Measurements from ENCODE around the gene CUEDC1. TPM values are rescaled to one million over a fixed set of nuclear protein-coding genes. Genes with fewer than 3 reads are reported as not detected.

The CUEDC1 gene
- total and polyA plus RNA-seq, 2 of the 13 experiments (the other 11 are each of a cell fraction or from before 2014, with no cell fraction given) = 7.4 to 12.9 TPM

DNA sequence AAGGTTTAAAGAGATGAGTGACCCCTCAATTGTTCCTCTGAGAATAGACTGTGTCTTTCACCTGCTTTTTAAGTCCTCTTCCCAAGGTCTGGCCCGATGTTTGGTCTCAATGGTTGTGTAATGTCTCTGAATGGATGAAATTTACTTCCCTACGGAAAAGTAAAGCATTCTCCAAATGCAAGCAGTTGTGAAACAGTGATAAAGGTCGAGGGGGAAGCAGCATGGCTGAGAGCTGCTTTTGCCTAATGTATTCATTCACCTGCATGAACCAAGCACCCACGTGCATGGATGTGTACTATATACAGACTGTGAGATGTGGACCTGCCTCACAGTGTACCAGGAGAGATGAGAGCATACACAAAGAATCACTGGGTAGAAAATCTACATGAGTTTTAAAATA lies 116.8 kb downstream of the CUEDC1 start (continued):
- TF ChIP-seq, protein P1, sequence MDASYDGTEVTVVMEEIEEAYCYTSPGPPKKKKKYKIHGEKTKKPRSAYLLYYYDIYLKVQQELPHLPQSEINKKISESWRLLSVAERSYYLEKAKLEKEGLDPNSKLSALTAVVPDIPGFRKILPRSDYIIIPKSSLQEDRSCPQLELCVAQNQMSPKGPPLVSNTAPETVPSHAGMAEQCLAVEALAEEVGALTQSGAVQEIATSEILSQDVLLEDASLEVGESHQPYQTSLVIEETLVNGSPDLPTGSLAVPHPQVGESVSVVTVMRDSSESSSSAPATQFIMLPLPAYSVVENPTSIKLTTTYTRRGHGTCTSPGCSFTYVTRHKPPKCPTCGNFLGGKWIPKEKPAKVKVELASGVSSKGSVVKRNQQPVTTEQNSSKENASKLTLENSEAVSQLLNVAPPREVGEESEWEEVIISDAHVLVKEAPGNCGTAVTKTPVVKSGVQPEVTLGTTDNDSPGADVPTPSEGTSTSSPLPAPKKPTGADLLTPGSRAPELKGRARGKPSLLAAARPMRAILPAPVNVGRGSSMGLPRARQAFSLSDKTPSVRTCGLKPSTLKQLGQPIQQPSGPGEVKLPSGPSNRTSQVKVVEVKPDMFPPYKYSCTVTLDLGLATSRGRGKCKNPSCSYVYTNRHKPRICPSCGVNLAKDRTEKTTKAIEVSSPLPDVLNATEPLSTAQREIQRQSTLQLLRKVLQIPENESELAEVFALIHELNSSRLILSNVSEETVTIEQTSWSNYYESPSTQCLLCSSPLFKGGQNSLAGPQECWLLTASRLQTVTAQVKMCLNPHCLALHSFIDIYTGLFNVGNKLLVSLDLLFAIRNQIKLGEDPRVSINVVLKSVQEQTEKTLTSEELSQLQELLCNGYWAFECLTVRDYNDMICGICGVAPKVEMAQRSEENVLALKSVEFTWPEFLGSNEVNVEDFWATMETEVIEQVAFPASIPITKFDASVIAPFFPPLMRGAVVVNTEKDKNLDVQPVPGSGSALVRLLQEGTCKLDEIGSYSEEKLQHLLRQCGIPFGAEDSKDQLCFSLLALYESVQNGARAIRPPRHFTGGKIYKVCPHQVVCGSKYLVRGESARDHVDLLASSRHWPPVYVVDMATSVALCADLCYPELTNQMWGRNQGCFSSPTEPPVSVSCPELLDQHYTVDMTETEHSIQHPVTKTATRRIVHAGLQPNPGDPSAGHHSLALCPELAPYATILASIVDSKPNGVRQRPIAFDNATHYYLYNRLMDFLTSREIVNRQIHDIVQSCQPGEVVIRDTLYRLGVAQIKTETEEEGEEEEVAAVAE (CRISPR knock-in tag; IDR thresholded peaks at IDR 0.05; ENCODE audit: borderline replicate concordance) = peak; percentile 56; the same call in 1 of the 2 replicates
- TF ChIP-seq ZBTB38 (CRISPR knock-in tag; IDR thresholded peaks at IDR 0.05) (no peak), ZNF572 (CRISPR knock-in tag; IDR thresholded peaks at IDR 0.05) (no peak), ZNF30 (CRISPR knock-in tag; IDR thresholded peaks at IDR 0.05) (no peak), KDM3A (CRISPR knock-in tag; IDR thresholded peaks at IDR 0.05; ENCODE audit: low read depth) (no peak), ZFP62 (CRISPR knock-in tag; IDR thresholded peaks at IDR 0.05) (no peak), ZNF670 (CRISPR knock-in tag; IDR thresholded peaks at IDR 0.05; ENCODE audit: borderline replicate concordance) (no peak), TBX2 (CRISPR knock-in tag; IDR thresholded peaks at IDR 0.05; ENCODE audit: borderline replicate concordance) (peak; percentile 82), ZNF337 (CRISPR knock-in tag; IDR thresholded peaks at IDR 0.05; ENCODE audit: borderline replicate concordance, low read depth) (no peak), NR1H2 (CRISPR knock-in tag; IDR thresholded peaks at IDR 0.05; ENCODE audit: borderline replicate concordance, low read depth) (no peak), FOXC1 (CRISPR knock-in tag; IDR thresholded peaks at IDR 0.05; ENCODE audit: borderline replicate concordance) (no peak), PHF5A (CRISPR knock-in tag; IDR thresholded peaks at IDR 0.05; ENCODE audit: low read depth, unreplicated experiment) (no peak), SMC3 (IDR thresholded peaks at IDR 0.05; ENCODE audit: low read length) (peak; percentile 45; the same call in 1 of the 2 replicates), RCOR2 (CRISPR knock-in tag; IDR thresholded peaks at IDR 0.05) (peak; percentile 96), MIER2 (CRISPR knock-in tag; IDR thresholded peaks at IDR 0.05) (peak; percentile 81)
- TF ChIP-seq, protein P2, sequence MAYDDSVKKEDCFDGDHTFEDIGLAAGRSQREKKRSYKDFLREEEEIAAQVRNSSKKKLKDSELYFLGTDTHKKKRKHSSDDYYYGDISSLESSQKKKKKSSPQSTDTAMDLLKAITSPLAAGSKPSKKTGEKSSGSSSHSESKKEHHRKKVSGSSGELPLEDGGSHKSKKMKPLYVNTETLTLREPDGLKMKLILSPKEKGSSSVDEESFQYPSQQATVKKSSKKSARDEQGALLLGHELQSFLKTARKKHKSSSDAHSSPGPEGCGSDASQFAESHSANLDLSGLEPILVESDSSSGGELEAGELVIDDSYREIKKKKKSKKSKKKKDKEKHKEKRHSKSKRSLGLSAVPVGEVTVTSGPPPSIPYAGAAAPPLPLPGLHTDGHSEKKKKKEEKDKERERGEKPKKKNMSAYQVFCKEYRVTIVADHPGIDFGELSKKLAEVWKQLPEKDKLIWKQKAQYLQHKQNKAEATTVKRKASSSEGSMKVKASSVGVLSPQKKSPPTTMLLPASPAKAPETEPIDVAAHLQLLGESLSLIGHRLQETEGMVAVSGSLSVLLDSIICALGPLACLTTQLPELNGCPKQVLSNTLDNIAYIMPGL (CRISPR knock-in tag; IDR thresholded peaks at IDR 0.05; ENCODE audit: borderline replicate concordance in 1 of 2, low read depth in 1 of 2) = peak in 1 of 2 experiments; percentile 47; a peak in 1 of 4 replicates
- TF ChIP-seq, protein P3, sequence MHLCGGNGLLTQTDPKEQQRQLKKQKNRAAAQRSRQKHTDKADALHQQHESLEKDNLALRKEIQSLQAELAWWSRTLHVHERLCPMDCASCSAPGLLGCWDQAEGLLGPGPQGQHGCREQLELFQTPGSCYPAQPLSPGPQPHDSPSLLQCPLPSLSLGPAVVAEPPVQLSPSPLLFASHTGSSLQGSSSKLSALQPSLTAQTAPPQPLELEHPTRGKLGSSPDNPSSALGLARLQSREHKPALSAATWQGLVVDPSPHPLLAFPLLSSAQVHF (CRISPR knock-in tag; IDR thresholded peaks at IDR 0.05) = no peak
- TF ChIP-seq, protein P4, sequence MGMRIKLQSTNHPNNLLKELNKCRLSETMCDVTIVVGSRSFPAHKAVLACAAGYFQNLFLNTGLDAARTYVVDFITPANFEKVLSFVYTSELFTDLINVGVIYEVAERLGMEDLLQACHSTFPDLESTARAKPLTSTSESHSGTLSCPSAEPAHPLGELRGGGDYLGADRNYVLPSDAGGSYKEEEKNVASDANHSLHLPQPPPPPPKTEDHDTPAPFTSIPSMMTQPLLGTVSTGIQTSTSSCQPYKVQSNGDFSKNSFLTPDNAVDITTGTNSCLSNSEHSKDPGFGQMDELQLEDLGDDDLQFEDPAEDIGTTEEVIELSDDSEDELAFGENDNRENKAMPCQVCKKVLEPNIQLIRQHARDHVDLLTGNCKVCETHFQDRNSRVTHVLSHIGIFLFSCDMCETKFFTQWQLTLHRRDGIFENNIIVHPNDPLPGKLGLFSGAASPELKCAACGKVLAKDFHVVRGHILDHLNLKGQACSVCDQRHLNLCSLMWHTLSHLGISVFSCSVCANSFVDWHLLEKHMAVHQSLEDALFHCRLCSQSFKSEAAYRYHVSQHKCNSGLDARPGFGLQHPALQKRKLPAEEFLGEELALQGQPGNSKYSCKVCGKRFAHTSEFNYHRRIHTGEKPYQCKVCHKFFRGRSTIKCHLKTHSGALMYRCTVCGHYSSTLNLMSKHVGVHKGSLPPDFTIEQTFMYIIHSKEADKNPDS (CRISPR knock-in tag; IDR thresholded peaks at IDR 0.05) = 0 out of 2 replicates have a peak, but pooled peaks have one; percentile 44
- TF ChIP-seq, protein P5, sequence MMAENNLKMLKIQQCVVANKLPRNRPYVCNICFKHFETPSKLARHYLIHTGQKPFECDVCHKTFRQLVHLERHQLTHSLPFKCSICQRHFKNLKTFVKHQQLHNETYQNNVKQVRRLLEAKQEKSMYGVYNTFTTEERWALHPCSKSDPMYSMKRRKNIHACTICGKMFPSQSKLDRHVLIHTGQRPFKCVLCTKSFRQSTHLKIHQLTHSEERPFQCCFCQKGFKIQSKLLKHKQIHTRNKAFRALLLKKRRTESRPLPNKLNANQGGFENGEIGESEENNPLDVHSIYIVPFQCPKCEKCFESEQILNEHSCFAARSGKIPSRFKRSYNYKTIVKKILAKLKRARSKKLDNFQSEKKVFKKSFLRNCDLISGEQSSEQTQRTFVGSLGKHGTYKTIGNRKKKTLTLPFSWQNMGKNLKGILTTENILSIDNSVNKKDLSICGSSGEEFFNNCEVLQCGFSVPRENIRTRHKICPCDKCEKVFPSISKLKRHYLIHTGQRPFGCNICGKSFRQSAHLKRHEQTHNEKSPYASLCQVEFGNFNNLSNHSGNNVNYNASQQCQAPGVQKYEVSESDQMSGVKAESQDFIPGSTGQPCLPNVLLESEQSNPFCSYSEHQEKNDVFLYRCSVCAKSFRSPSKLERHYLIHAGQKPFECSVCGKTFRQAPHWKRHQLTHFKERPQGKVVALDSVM (CRISPR knock-in tag; IDR thresholded peaks at IDR 0.05) = peak; percentile 39; the same call in 1 of the 2 replicates

Measured in HepG2 (cell line).